ENCODE data around the gene PPP2R5A. TPM values are rescaled to one million over a fixed set of nuclear protein-coding genes. Genes with fewer than 3 reads are reported as not detected.

Gene PPP2R5A
- polyA plus RNA-seq, 1 experiment, result 31.5 TPM

GRCh38 chr1:212293579-212293978, 8.4 kb downstream of the PPP2R5A start:
- CTCF ChIA-PET, result interaction anchor here (0.8 to 5.5 kb wide), 9 partner anchors 18 to 612 kb away, joined by 3 to 133 read pairs (median 4); partner anchors contain the start of genes DTL and INTS7
- H3K9me3 ChIP-seq (ENCODE audit: control insufficient read depth, insufficient read depth, low read length), result no peaks in the 10 kb centered on the region
- no peak overlapping the region for H3K27ac ChIP-seq (ENCODE audit: low read depth, low read length)
- peak; percentile 51 for TF ChIP-seq CTCF (IDR thresholded peaks at IDR 0.05; ENCODE audit: low read depth, low read length)
- no peak for DNase-seq (ENCODE audit: low read depth, low spot score)
- H3K4me3 ChIP-seq (ENCODE audit: low read depth, low read length), result no peak overlapping the region
- POLR2A ChIA-PET, result no interaction called here
- no peaks in the 10 kb centered on the region for H3K27me3 ChIP-seq (ENCODE audit: control insufficient read depth, insufficient read depth, low read length)

GRCh38 chr1:212294983-212295382, 9.8 kb downstream of the PPP2R5A start:
- CTCF ChIA-PET, result interaction anchor here (0.8 to 3.1 kb wide), 5 partner anchors 19 to 247 kb away, joined by 3 to 16 read pairs (median 7); no protein-coding TSS in a partner anchor
- POLR2A ChIA-PET, result no interaction called here
- no peaks in the 10 kb centered on the region for H3K9me3 ChIP-seq (ENCODE audit: control insufficient read depth, insufficient read depth, low read length)

GRCh38 chr1:212295579-212295978, 10.4 kb downstream of the PPP2R5A start:
- ChIA-PET CTCF (interaction anchor here (1.2 to 3.1 kb wide), 2 partner anchors 71 to 225 kb away, joined by 8 to 16 read pairs; no protein-coding TSS in a partner anchor), POLR2A (no interaction called here)
- DNase-seq (ENCODE audit: low read depth, low spot score), result no peak
- Histone ChIP-seq H3K27ac (ENCODE audit: low read depth, low read length) (no peak overlapping the region), H3K4me3 (ENCODE audit: low read depth, low read length) (no peak overlapping the region), H3K9me3 (ENCODE audit: control insufficient read depth, insufficient read depth, low read length) (no peaks in the 10 kb centered on the region), H3K27me3 (ENCODE audit: control insufficient read depth, insufficient read depth, low read length) (no peaks in the 10 kb centered on the region)
- TF ChIP-seq CTCF (IDR thresholded peaks at IDR 0.05; ENCODE audit: low read depth, low read length), result no peak

More at GRCh38 chr1:212294983-212295382, 9.8 kb downstream of the PPP2R5A start:
- TF ChIP-seq CTCF (IDR thresholded peaks at IDR 0.05; ENCODE audit: low read depth, low read length), result no peak
- no peak for DNase-seq (ENCODE audit: low read depth, low spot score)
- H3K27ac ChIP-seq (ENCODE audit: low read depth, low read length), result no peak overlapping the region
- no peak overlapping the region for H3K4me3 ChIP-seq (ENCODE audit: low read depth, low read length)
- H3K27me3 ChIP-seq (ENCODE audit: control insufficient read depth, insufficient read depth, low read length), result no peaks in the 10 kb centered on the region

GRCh38 chr1:212297338-212297737, 12.1 kb downstream of the PPP2R5A start:
- no peak overlapping the region for H3K27ac ChIP-seq (ENCODE audit: low read depth, low read length)
- H3K9me3 ChIP-seq (ENCODE audit: control insufficient read depth, insufficient read depth, low read length), result no peaks in the 10 kb centered on the region
- TF ChIP-seq CTCF (IDR thresholded peaks at IDR 0.05; ENCODE audit: low read depth, low read length), result no peak
- DNase-seq (ENCODE audit: low read depth, low spot score), result no peak
- POLR2A ChIA-PET, result no interaction called here
- H3K4me3 ChIP-seq (ENCODE audit: low read depth, low read length), result no peak overlapping the region
- CTCF ChIA-PET, result interaction anchor here (3.1 kb wide), 1 partner anchor 226 kb away, joined by 16 read pairs; no protein-coding TSS in a partner anchor
- H3K27me3 ChIP-seq (ENCODE audit: control insufficient read depth, insufficient read depth, low read length), result no peaks in the 10 kb centered on the region

- H3K27ac ChIP-seq (ENCODE audit: low read depth, low read length), result no peak overlapping the region
- POLR2A ChIA-PET, result no interaction called here
- no peak for DNase-seq (ENCODE audit: low read depth, low spot score)
Measured at GRCh38 chr1:212301580-212301979, 16.4 kb downstream of the PPP2R5A start.

More at GRCh38 chr1:212301580-212301979, 16.4 kb downstream of the PPP2R5A start:
- H3K9me3 ChIP-seq (ENCODE audit: control insufficient read depth, insufficient read depth, low read length), result no peaks in the 10 kb centered on the region; the same call in 1 of the 2 replicates
- no peak for TF ChIP-seq CTCF (IDR thresholded peaks at IDR 0.05; ENCODE audit: low read depth, low read length)
- no peak overlapping the region for H3K4me3 ChIP-seq (ENCODE audit: low read depth, low read length)
- CTCF ChIA-PET, result interaction anchor here (1.4 to 2.2 kb wide), 3 partner anchors 10 to 267 kb away, joined by 5 to 10 read pairs (median 6); partner anchors contain the start of genes DTL and INTS7
- H3K27me3 ChIP-seq (ENCODE audit: control insufficient read depth, insufficient read depth, low read length), result no peaks in the 10 kb centered on the region

All from AG04450 (cell line).